Left cardiac atrium (tissue), 4 donors: Measurements from ENCODE around the gene SLC25A44. TPM values are rescaled to one million over a fixed set of nuclear protein-coding genes. Genes with fewer than 3 reads are reported as not detected.
A peak's percentile ranks its signal among the peaks of the same experiment; 100 is the strongest.

Source experiments
- ATAC-seq, 2 donors: fragments of 200-7000 bp; cut with Tn5 transposase; one replicate each; pipeline ENCODE4 v1.9.1; 2020; ENCODE audit warnings: mild to moderate bottlenecking in 2 of 2, moderate library complexity in 2 of 2
- DNase-seq: peaks from one replicate; pipeline ENCODE4 v3.0.0-alpha.2; 2020
- intact Hi-C, 2 donors: fragments of 100-400 bp; cut with DNase I; formaldehyde crosslinking; loops; one replicate each; pipeline versions ENCODE4 v1.14.1 to v1.15.1; 2022 to 2023
- total RNA-seq, 2 donors: library from RNA; stranded (reverse); fragmentation: NEBNext Ultra II Directional; extraction: Animal tissue kit (Norgen Biotek cat#: 25700); gene quantifications; one replicate each; pipeline ENCODE4 v1.2.1, GENCODE V29; 2021
- donor health status: DM: no; HTN: yes; CAD: no.
- donor health status: DM: no; HTN: yes; CAD: no; lungs with severe emphysema.
- donor health status: DM: yes; HTN: yes; CAD: no.
- donor health status: Dilated cardiomyopathy.

The SLC25A44 gene
- total RNA-seq, 2 donors from 2014 or later: 16.0 to 23.1 TPM

DNA sequence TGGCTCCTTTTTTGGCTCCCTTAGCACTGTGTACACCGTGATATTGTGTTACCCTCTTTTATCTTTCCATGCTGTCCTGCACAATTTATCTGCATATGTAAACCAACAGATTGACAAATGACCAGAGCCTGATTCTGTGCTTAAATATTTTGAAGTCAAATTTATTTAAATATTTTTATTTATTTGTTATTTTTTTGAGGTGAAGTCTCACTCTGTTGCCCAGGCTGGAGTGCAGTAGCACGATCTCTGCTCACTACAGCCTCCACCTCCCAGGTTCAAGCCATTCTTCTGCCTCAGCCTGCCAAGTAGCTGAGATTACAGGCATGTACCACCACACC, 31.7 kb downstream of the SLC25A44 start:
- intact Hi-C loops: loop anchor here (1.0 to 5.0 kb wide), 4 partner anchors 78 to 135 kb away; no protein-coding TSS in a partner anchor
- DNase-seq (no peak), ATAC-seq (no peak)

DNA sequence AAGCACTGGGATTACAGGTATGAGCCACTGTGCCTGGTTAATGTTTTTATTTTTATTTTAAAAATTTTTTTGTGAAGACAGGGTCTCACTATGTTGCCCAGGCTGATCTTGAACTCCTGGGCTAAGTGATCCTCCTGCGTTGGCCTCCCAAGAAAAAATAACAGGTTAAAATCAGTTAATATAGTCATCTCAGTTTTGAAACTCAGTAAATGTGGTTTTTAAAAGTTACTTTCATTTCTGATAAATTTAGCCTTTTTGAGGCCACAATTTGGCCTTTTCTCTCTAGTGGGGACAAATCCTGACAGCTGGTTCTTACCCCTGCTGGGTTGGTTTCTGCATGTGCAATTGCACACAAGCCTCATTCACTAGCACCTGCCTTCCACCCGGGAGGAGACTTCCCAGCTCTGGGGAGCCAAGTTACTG, 32.2 kb downstream of the SLC25A44 start:
- ATAC-seq: no peak
- intact Hi-C loops: loop anchor here in 1 of 2 donors (5.0 kb wide), 2 partner anchors 79 to 134 kb away; no protein-coding TSS in a partner anchor
- DNase-seq: no peak

DNA sequence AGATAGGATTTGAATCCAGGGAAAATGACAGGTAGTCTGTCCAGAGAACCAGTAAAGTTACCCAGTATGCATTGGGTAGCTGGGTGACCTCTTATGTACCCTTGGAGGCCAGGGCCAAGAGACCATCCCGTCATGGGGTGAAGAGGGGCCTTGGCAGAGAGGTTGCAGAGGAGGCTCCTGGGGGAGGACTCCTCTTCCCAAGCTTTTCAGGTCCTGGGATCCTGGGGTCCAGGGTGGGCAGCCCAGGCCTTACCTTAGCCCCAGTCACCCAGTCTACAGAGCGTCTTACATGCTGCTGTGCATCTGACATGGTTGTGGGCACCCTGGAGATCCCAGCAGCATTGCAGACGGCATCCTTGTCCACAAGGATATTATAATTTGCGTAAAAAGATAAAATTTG, 32.9 kb downstream of the SLC25A44 start:
- intact Hi-C loops: loop anchor here in 1 of 2 donors (5.0 kb wide), 2 partner anchors 79 to 134 kb away; no protein-coding TSS in a partner anchor
- DNase-seq (no peak), ATAC-seq (no peak)

DNA sequence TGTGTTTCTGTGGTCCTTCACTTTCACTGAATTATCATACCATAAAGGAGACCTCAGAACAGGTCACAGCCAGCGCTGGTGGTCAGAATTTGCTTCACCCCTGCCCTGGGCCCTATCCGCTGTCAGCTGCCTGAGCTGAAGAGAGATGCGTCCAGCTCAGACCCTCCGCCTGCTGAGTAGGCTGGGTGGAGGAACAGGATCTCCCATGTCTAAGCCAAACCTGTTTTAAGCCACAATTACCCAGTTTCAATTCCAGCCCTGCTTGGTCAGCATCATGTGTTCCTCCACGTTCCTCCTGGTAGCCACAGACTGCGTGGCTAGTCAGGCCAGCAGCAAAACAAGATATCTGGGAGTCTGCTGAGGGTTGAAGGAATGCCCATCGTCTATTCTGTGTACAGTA, 34.6 kb downstream of the SLC25A44 start:
- no peak for DNase-seq
- no peak for ATAC-seq
- intact Hi-C loops: loop anchor here in 1 of 2 donors (5.0 kb wide), 2 partner anchors 81 to 136 kb away; no protein-coding TSS in a partner anchor

DNA sequence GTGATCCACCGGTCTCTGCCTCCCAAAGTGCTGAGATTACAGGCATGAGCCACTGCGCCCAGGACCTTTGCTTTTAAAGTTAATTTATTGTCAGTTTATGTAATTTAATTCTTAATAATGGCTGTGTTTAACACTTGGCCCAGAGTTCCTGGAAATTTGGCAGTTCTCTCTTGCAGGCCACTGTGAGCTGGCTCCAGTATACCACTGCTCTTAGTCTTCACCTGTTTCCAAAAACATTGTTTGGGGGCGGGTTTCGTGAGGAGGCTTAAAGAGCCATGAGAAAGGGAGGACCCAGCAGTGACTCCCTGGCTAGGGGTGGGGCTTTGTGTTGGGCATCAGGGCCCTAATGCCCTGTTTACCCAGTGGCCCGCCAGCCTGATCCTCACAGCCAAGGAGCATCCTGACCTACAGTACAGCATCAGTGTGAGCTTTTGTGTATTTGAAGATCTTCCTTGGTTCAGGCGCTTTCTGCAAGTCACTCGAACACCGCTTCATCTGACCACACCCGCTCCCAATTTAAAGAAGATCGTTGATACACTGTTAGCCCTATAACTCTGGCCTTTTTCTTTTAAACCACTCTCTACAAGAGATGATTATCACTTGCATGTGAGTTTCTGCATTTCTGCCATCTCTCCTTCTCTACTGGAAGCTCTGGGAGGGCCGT, 36.0 kb downstream of the SLC25A44 start:
- intact Hi-C loops: loop anchor here in 1 of 2 donors (5.0 kb wide), 2 partner anchors 83 to 138 kb away; no protein-coding TSS in a partner anchor
- no peak for DNase-seq
- ATAC-seq: no peak

DNA sequence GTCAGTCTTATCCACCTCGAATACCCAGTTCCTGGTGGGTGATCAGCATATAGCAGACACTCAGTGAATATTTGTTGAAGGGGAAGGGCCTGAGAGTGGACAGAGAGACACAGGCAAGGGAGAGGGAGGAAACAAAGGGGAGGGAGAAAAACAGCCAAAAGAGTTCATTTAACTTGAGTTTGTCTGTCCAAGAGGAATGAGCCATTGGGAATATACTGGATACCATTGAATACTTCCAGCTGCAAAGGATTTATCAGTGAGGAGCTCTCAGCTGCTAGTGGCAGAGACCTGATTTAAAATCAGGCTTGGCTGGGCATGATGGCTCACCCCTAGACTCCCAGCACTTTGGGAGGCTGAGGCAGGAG, 36.6 kb downstream of the SLC25A44 start:
- intact Hi-C loops: no loop called here
- DNase-seq (no peak), ATAC-seq (no peak)

DNA sequence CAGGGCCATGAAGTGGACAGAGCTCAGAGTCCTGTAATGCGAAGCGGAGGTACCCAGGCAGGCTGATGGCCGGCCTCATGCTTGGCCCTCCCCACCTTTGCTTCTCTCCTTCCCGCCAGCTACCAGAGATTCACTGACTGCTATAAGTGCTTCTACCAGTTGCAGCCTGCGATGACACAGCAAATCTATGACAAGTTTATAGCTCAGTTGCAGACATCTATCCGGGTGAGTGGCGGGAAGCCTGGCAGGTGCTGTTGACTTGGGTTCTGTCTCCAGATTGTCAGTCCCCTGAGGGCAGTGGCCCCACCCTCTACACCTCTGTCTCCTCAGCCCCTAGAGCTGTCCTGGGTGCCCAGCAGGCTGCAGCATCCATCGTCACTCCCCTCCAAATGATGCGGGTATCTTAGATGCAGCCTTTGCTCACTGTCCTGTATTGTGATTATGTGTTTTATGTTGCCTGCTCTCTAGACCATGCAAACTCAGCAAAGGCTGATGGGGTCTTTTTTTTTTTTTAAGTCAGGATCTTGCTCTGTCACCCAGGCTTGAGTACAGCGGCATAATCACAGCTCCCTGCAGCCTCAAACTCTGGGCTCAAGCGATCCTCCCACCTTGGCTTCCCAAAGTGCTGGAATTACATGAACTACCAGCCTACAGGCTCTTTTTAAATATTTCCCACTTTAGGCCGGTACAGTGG, 38.4 kb downstream of the SLC25A44 start:
- DNase-seq (no peak), ATAC-seq (no peak)
- intact Hi-C loops: no loop called here

DNA sequence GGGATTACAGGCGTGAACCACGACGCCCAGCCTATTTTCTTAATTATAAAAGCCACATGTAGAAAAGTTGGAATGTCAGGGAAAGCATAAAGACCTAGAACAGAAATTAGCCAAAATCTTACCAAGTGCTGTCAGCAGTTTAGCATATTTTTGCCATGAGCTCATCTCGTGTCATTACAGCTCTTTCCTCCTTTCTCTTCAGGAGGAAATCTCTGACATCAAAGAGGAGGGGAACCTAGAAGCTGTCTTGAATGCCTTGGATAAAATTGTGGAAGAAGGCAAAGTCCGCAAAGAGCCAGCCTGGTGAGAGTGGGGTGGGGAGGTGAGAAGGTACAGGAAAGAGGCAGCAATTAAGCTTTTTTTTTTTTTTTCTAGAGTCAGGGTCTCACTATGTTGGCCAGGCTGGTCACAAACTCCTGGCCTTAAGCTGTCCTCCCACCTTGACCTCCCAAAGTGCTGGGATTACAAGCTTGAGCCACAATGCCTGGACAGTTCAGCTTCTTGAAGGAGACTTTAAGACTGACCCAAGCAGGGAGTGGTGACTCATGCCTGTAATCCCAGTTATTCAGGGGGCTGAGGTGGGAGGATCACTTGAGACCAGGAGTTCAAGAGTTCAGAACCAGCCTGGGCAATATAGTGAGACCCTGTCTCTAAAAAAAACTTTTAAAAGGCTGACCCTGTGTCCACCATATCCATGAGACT, 39.7 kb downstream of the SLC25A44 start:
- DNase-seq: no peak
- peak in 1 of 2 donors; percentile 61 for ATAC-seq
- intact Hi-C loops: no loop called here

DNA sequence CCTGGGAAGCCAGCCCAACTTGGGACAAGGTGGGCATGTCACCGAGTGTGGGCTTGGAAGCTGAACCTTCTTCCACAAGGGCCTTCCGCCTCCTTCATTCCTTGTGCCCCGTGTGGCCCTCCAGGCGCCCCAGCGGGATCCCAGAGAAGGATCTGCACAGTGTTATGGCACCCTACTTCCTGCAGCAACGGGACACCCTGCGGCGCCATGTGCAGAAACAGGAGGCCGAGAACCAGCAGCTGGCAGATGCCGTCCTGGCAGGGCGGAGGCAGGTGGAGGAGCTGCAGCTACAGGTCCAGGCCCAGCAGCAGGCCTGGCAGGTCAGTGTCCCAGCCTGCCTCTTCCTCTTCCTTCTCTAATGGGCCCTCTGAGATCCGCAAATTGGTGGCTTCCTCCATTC, 42.3 kb downstream of the SLC25A44 start:
- DNase-seq (no peak), ATAC-seq (no peak)
- intact Hi-C loops: no loop called here

DNA sequence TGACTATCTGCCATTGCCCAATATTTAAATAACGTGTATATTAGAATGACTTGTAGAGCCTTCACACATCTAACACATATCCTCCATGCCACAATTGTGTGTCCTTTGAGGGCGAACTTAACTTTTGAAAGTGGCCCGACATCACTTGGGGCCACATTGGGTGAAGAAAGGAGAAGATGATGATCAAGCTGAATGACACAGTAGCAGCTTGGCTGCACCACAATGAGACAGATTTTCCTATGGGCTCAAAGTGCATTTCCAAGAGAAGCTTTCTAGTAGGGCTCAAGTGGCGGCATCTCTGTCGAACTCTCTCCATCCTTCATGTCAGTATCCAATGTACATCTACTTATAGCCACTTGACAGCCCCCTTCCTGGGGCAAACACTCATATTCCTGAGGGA, 44.3 kb downstream of the SLC25A44 start:
- intact Hi-C loops: no loop called here
- DNase-seq (no peak), ATAC-seq (no peak)

DNA sequence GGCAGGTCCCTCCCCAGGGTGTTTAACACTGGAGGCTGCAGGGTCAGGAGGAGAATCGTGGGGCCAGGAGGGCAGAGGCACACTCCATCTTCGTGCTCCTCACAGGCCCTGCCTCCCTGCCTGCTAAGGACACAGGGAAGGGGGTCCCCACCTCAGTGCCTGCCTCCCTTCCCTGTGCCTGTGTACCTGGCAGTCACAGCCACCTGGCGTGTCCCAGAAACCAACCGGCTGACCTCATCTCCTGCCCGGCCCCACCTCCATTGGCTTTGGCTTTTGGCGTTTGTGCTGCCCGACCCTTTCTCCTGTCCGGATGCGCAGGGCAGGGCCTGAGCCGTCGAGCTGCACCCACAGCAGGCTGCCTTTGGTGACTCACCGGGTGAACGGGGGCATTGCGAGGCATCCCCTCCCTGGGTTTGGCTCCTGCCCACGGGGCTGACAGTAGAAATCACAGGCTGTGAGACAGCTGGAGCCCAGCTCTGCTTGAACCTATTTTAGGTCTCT, 47.5 kb downstream of the SLC25A44 start:
- ATAC-seq (no peak), DNase-seq (no peak)
- intact Hi-C loops: no loop called here

DNA sequence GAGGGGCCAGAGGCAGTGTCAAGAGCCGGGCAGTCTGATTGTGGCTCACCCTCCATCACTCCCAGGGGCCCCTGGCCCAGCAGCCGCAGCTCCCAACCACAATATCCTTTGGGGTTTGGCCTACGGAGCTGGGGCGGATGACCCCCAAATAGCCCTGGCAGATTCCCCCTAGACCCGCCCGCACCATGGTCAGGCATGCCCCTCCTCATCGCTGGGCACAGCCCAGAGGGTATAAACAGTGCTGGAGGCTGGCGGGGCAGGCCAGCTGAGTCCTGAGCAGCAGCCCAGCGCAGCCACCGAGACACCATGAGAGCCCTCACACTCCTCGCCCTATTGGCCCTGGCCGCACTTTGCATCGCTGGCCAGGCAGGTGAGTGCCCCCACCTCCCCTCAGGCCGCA, 48.0 kb downstream of the SLC25A44 start, which contains the start of gene BGLAP:
Gene BGLAP, plus strand, starts transcription at position 259 of the 400 bp plus-strand sequence. Its CDS starts 48 bp downstream, at position 307.
- DNase-seq (no peak), ATAC-seq (no peak)
- intact Hi-C loops: no loop called here

DNA sequence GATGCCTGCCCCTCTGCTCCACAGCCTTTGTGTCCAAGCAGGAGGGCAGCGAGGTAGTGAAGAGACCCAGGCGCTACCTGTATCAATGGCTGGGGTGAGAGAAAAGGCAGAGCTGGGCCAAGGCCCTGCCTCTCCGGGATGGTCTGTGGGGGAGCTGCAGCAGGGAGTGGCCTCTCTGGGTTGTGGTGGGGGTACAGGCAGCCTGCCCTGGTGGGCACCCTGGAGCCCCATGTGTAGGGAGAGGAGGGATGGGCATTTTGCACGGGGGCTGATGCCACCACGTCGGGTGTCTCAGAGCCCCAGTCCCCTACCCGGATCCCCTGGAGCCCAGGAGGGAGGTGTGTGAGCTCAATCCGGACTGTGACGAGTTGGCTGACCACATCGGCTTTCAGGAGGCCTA, 48.8 kb downstream of the SLC25A44 start:
- intact Hi-C loops: no loop called here
- DNase-seq (no peak), ATAC-seq (no peak)

DNA sequence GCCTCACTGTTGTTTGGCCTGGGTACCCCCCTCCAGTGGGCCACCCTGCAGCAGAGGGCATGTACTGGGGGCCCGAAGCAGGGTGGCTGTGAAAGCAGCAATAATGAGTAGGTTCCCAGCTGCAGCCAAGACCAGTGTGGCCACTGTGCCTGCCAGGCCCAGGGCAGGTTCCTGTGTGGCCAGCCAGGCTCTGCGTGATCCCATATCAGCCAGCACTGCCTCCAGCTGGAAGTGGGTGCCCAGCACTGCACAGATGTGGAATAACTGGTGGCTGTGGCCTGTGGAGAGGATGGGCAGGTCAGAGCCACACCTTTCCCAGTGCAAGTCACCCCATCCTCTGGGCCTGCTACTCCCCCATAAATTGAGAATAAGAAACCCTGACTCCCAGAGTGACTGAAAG, 50.2 kb downstream of the SLC25A44 start:
- intact Hi-C loops: no loop called here
- DNase-seq (no peak), ATAC-seq (no peak)

DNA sequence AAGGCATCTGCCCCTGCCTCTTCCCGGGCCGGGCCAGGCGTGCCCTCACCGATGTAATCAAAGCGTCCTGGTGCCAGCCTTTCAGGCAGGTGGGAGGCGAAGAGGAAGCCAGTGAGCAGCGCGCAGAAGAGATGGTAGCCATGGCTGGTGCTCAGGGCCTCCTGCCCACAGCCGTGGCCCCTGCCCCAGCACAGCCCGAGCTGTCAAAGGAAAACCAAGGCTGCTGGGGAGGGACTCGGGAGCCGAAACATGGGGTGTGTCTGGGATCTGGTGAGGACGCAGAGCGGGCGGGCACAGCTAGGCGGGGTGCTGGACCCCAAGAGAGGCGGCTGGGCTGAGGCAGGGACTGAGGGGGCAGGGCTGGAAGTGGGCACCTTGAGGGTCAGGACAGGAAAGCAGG, 50.8 kb downstream of the SLC25A44 start:
- ATAC-seq: no peak
- intact Hi-C loops: no loop called here
- no peak for DNase-seq

DNA sequence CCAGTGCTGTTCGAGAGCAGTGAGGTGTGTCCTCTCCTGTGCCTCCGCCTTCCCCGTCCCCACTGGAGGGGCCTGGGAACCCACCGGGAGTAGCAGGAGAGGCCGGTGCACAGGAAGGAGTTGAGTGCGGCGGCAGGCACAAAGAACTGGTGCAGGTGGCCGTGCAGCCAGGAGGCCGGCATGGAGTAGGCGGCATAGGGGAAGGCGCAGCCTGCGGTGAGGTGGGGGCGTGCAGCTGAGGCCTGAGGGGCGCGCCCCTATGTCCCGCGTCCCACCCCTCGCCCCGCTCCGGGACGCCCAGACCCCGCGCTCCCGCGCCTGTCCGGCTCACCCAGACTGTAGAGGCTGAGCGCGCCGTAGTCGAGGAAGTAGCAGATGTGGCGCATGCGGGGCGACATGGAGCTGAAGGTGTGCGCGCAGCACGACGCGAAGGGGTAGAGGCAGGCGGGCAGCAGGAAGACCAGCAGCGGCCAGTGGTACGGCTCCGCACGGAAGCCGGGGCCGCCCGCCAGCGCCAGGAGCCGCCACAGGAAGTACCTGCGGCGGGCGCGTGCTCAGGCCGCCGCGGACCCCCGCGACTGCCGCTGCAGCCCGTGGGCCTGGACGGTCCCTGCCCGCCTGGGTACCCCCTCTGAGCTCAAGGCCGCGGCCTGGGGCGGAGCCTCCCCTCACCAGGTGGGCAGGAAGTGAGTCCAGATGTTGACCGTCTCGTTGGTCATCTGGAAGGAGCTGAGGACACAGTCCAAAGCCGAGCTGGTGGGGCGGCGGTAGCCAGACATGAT, 51.7 kb downstream of the SLC25A44 start:
- DNase-seq (no peak), ATAC-seq (peak; percentile 10 to 22)
- intact Hi-C loops: no loop called here

DNA sequence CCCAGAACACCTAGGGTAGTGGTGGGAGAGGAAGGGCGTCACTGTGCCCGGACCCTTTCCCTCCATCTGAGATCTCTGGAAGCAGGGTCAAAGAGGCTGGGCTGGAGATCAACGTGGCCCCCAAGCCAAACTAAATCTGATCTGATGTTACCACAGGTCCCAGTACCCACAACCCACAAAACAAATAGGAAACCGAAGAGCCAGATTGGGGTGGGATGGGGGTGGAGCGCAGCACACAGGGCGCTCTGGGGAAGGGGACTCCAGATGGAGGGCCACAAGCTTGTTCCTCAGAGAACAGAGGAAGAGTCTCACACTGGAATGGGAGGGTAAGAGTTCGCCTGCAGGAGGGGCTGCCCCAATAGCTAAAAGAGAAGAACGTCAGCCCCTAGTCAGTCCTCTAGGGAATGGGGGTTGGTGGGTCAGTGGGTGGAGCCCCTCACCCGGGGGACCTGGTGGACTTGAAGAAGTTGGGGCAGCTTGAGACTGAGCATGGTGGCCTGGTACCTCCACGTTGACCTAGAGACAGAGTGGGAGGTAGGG, 52.4 kb downstream of the SLC25A44 start:
- intact Hi-C loops: no loop called here
- DNase-seq (no peak), ATAC-seq (no peak)

DNA sequence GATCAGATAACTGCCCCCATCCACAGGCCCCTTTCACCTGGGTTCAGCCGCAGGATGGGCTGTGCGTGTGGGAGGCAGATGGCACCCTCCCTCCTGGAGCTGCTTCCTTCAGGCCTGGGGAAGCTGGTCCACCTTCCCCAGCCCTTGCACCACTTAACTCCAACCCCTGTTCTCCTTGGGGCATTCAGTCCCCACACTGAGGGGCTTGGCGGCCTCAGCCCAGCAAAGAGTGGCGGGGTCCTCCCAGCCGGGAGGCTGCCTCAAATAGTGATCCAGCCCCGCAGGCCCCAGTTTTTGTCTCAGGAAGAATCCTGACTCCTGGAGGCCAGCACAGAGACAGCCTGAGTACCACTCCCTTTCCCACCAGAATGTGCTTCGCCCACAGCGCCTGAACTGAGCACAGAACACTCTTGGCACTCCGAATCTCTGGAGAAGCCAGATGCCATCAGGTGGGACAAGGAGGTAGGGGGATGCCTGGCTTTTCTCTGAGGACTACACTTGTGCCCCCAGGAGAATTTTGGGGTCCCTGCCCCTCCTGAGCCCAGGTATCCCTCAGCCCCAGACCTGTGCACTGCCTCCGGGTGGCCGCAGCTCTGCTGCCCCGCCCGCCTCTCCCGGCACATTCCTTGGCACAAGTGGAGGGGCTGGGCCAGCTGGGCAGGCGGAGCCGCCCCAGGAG, 53.0 kb downstream of the SLC25A44 start:
- ATAC-seq: peak; percentile 51 to 52
- intact Hi-C loops: no loop called here
- peak; percentile 56 for DNase-seq
